WERI-Rb-1 (cell line): ENCODE data around the gene UBXN7.
"Not testable (repeated sequence)": the region's sequence is repeated elsewhere in the genome, so short reads cannot be mapped to it uniquely, and the experiment has no call there.

Experiments
- DNase-seq: peaks from one replicate; pipeline ENCODE4 v3.0.0-alpha.2; 2020
- H3K27ac ChIP-seq: fragments of 250-450 bp; sonication (Bioruptor Pico); 2 replicates; pipeline ENCODE4 v1.5.1; 2020; ENCODE audit warnings: mild to moderate bottlenecking, moderate library complexity
- H3K27me3 ChIP-seq: fragments of 250-450 bp; sonication (Bioruptor Pico); 2 replicates; pipeline ENCODE4 v1.5.1; 2021; ENCODE audit warnings: mild to moderate bottlenecking, low read depth, moderate library complexity; ENCODE audit not compliant: insufficient read depth, severe bottlenecking
- H3K36me3 ChIP-seq: fragments of 250-450 bp; sonication (Bioruptor Pico); 2 replicates; pipeline ENCODE4 v1.5.1; 2020; ENCODE audit warnings: mild to moderate bottlenecking, moderate library complexity
- H3K4me3 ChIP-seq: 2 replicates; pipeline ENCODE4 v1.5.1; 2011; ENCODE audit warnings: low read depth, mild to moderate bottlenecking, control low read depth, low read length
- H3K9me3 ChIP-seq: fragments of 250-450 bp; sonication (Bioruptor Pico); 2 replicates; pipeline ENCODE4 v1.5.1; 2021; ENCODE audit warnings: mild to moderate bottlenecking, moderate library complexity; ENCODE audit not compliant: severe bottlenecking
- TF ChIP-seq, protein P1 (sequence below): IDR thresholded peaks from 2 replicates; pipeline ENCODE4 v1.5.1; 2011; ENCODE audit warnings: low read depth, mild to moderate bottlenecking, control low read depth, inconsistent platforms, low read length

Gene UBXN7

DNA sequence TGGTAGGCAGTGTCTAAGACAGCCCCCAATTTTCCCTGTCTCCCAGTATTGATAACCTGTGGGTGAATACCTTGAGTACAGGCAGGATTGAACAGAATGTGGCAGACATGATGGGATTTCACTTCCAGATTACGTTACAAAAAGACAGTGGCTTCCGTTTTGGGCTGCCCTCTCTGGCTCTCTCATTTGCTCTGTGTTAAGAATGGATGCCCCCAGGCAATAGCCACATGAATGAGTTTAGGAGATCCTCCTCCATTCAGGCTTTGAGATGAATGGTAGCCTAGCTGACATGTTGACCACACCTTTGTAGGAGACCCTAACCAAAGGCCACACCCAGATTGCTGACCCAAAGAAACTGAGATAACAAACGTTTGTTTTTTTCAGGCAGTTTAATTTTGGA is 34.3 kb downstream of the UBXN7 start:
- Histone ChIP-seq H3K27me3 (no peaks in the 10 kb centered on the region), H3K4me3 (no peak overlapping the region), H3K9me3 (no peaks in the 10 kb centered on the region), H3K27ac (no peak overlapping the region), H3K36me3 (no peaks in the 10 kb centered on the region; the same call in 1 of the 2 replicates)
- no peak for DNase-seq
- TF ChIP-seq, protein P1, sequence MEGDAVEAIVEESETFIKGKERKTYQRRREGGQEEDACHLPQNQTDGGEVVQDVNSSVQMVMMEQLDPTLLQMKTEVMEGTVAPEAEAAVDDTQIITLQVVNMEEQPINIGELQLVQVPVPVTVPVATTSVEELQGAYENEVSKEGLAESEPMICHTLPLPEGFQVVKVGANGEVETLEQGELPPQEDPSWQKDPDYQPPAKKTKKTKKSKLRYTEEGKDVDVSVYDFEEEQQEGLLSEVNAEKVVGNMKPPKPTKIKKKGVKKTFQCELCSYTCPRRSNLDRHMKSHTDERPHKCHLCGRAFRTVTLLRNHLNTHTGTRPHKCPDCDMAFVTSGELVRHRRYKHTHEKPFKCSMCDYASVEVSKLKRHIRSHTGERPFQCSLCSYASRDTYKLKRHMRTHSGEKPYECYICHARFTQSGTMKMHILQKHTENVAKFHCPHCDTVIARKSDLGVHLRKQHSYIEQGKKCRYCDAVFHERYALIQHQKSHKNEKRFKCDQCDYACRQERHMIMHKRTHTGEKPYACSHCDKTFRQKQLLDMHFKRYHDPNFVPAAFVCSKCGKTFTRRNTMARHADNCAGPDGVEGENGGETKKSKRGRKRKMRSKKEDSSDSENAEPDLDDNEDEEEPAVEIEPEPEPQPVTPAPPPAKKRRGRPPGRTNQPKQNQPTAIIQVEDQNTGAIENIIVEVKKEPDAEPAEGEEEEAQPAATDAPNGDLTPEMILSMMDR: no peak

DNA sequence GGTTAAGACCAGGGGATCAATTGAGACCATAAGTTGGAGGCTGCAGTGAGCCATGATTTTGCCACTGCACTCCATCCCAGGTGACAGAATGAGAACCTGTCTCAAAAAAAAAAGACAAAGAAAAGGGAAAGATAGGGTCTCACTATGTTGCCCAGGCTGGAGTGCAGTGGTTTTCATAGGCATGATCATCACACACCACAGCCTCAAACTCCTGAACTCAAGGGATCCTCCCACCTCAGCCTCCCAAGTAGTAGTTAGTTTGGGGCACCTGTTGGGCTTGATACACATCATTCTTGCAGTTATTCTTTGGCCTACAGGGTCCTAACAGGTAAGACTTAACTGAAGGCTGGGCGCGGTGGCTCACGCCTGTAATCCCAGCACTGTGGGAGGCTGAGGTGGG is 42.1 kb downstream of the UBXN7 start:
- Histone ChIP-seq H3K27ac (no peak overlapping the region), H3K27me3 (no peaks in the 10 kb centered on the region), H3K36me3 (peaks cover 9% of the 10 kb centered on the region), H3K4me3 (no peak overlapping the region), H3K9me3 (no peaks in the 10 kb centered on the region)
- TF ChIP-seq, protein P1: no peak
- no peak for DNase-seq

DNA sequence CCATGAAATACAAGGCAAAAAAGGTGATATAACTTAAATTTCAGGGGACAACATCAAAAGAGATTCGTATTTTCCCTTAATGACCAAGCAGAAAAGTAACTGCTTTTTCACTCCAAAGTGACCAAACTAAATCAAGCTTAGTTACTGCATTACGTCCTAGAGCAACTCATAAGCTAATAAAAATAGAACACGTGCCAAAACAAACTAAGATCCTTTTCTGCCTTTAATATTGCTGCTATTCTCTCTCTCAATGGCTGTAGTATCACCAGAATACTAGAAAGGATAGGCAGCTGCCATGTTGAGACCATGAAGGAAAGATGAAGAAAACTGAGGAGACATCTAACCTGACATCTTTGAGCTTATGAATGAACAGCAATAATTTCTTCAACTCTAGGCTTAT is 43.3 kb downstream of the UBXN7 start:
- Histone ChIP-seq H3K27ac (no peak overlapping the region), H3K4me3 (no peak overlapping the region), H3K36me3 (peaks cover 9% of the 10 kb centered on the region), H3K9me3 (no peaks in the 10 kb centered on the region), H3K27me3 (no peaks in the 10 kb centered on the region)
- no peak for DNase-seq
- TF ChIP-seq, protein P1: no peak

DNA sequence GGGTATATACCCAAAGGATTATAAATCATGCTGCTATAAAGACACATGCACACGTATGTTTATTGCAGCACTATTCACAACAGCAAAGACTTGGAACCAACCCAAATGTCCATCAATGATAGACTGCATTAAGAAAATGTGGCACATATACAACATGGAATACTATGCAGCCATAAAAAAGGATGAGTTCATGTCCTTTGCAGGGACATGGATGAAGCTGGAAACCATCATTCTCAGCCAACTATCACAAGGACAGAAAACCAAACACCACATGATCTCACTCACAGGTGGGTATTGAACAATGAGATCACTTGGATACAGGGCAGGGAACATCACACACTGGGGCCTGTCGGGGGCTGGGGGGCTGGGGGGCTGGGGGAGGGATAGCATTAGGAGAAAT is 44.3 kb downstream of the UBXN7 start:
- H3K4me3 ChIP-seq, H3K27ac ChIP-seq, H3K36me3 ChIP-seq, H3K9me3 ChIP-seq, DNase-seq, H3K27me3 ChIP-seq: not testable (repeated sequence)

DNA sequence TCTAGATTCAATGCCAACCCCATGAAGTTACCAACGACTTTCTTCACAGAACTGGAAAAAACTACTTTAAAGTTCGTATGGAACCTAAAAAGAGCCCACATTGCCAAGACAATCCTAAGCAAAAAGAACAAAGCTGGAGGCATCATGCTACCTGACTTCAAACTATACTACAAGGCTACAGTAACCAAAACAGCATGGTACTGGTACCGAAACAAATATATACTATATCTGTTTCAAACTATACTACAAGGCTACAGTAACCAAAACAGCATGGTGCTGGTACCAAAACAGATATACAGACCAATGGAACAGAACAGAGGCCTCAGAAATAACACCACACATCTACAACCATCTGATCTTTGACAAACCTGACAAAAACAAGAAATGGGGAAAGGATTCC is 45.4 kb downstream of the UBXN7 start:
- H3K36me3 ChIP-seq, H3K4me3 ChIP-seq, H3K27ac ChIP-seq, H3K27me3 ChIP-seq, H3K9me3 ChIP-seq, DNase-seq: not testable (repeated sequence)

DNA sequence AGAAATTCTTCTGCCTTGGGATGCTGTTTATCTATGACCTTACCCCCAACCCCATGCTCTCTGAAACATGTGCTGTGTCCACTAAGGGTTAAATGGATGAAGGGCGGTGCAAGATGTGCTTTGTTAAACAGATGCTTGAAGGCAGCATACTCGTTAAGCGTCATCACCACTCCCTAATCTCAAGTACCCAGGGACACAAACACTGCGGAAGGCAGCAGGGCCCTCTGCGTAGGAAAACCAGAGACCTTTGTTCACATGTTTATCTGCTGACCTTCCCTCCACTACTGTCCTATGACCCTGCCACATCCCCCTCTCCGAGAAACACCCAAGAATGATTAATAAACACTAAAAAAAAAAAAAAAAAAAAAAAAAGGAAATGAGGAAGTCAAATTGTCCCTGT is 46.2 kb downstream of the UBXN7 start:
- not testable (repeated sequence) for H3K36me3 ChIP-seq, DNase-seq, H3K27me3 ChIP-seq, H3K4me3 ChIP-seq, H3K27ac ChIP-seq, H3K9me3 ChIP-seq

DNA sequence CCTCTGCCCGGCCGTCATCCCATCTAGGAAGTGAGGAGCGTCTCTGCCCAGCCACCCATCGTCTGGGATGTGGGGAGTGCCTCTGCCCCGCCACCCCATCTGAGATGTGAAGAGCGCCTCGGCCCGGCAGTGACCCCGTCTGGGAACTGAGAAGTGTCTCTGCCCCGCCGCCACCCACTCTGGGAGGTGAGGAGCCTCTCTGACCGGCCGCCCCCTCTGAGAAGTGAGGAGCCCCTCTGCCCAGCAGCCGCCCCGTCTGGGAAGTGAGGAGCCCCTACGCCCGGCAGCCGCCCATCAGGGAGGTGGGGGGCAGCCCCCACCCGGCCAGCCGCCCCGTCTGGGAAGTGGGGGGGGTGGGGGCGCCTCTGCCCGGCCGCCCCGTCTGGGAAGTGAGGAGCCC is 46.8 kb downstream of the UBXN7 start:
- H3K27me3 ChIP-seq, H3K27ac ChIP-seq, DNase-seq, H3K9me3 ChIP-seq, H3K4me3 ChIP-seq, H3K36me3 ChIP-seq: not testable (repeated sequence)

DNA sequence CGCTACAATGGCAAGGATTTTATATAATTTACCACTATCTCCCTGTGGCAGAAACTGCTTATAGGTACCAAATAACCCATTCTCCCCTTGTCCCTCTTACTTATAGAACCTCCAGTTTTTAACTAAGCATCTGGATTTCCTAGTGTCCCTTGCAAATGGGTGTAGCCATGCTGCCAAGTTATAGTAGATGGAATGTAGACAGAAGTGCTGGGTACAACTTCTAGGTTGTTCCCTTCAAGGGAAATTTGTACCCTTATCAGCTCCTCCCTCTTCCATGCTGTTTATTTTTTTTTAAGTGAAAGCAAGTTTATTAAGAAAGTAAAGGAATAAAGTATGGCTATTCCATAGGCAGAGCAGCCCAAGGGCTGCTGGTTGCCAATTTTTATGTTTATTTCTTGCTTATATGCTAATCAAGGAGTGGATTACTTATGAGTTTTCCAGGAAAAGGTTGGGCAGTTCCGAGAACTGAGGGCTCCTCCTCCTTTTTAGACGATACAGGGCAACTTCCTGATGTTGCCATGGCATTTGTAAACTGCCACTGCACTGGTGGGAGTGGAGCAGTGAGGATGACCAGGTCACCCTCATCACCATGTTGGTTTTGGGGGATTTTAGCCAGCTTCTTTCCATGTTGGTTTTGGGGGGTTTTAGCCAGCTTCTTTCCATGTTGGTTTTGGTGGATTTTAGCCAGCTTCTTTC is 53.9 kb downstream of the UBXN7 start:
- TF ChIP-seq, protein P1: no peak
- no peak overlapping the region for H3K27ac ChIP-seq
- no peaks in the 10 kb centered on the region for H3K9me3 ChIP-seq
- H3K27me3 ChIP-seq: no peaks in the 10 kb centered on the region
- no peaks in the 10 kb centered on the region for H3K36me3 ChIP-seq
- DNase-seq: no peak
- H3K4me3 ChIP-seq: no peak overlapping the region
